ENCODE data around the gene FBP1.
"Not testable (repeated sequence)": the region's sequence is repeated elsewhere in the genome, so short reads cannot be mapped to it uniquely, and the experiment has no call there.

FBP1 gene

DNA sequence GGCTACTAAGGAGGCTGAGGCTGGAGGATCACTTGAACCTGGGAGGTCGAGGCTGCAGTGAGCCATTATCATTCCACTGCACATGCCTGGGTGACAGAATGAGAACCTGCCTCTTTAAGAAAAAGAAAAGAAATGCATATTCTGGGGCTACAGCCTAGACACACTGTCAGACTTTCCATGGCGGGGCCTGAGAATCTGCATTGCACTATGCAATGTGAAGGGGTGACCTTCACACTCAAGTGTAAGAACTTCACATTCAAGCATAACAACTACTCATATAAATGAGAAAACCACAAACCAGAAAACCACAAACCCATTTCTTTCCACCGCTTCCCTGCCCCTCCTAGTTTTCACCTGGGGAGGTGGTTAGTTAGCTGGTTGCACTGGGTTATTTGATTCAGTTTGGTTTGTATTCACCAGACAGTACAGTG lies 27.7 kb downstream of the FBP1 start:
- Mint-ChIP-seq H3K4me1 (no peaks in the 10 kb centered on the region), H3K27ac (no peak overlapping the region), H3K36me3 (peaks cover 1% of the 10 kb centered on the region), H3K4me3 (no peak overlapping the region), H3K9me3 (no peaks in the 10 kb centered on the region), H3K27me3 (peaks cover 21% of the 10 kb centered on the region)
- no peak for ATAC-seq

DNA sequence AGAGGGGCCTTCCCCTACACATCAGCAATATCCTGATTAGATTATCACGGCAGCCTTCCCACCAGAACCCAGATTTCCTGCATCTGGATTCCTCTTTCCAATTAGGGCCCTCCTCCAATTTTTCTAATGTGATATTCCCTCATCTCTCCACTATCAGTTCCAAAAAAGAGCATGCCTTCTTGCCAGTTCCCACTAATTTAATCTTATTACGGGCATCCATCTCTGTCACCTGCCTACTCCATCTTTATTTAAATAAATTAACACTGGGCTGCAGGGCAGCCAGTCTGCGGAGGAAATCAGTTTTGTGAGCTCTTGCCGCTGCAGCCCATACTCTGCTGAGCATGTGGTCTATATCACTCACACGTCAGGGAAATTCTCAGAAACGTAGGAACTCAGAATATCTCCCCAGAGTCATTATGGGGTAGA lies 29.1 kb downstream of the FBP1 start:
- Mint-ChIP-seq H3K4me1 (no peaks in the 10 kb centered on the region), H3K36me3 (no peaks in the 10 kb centered on the region), H3K27me3 (peaks cover 22% of the 10 kb centered on the region), H3K27ac (no peak overlapping the region), H3K4me3 (no peak overlapping the region), H3K9me3 (no peaks in the 10 kb centered on the region)
- no peak for ATAC-seq

DNA sequence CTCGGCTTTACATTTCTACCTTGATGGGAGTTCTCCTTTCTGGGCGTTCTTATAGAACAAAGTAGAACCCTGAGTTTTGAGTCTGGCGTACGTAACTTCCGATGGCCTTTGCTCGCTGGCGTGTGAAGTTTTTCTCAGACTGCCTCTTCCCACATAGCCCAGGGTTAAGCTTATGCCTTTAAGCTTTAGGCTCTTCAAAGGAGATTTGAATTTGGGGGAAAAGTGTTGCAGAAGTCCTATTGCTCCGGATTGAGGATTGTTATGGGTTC lies 32.0 kb downstream of the FBP1 start:
- Mint-ChIP-seq H3K27ac (no peak overlapping the region), H3K9me3 (no peaks in the 10 kb centered on the region), H3K4me1 (peaks cover 9% of the 10 kb centered on the region), H3K27me3 (peaks cover 22% of the 10 kb centered on the region), H3K4me3 (no peak overlapping the region), H3K36me3 (no peaks in the 10 kb centered on the region)
- no peak for ATAC-seq

DNA sequence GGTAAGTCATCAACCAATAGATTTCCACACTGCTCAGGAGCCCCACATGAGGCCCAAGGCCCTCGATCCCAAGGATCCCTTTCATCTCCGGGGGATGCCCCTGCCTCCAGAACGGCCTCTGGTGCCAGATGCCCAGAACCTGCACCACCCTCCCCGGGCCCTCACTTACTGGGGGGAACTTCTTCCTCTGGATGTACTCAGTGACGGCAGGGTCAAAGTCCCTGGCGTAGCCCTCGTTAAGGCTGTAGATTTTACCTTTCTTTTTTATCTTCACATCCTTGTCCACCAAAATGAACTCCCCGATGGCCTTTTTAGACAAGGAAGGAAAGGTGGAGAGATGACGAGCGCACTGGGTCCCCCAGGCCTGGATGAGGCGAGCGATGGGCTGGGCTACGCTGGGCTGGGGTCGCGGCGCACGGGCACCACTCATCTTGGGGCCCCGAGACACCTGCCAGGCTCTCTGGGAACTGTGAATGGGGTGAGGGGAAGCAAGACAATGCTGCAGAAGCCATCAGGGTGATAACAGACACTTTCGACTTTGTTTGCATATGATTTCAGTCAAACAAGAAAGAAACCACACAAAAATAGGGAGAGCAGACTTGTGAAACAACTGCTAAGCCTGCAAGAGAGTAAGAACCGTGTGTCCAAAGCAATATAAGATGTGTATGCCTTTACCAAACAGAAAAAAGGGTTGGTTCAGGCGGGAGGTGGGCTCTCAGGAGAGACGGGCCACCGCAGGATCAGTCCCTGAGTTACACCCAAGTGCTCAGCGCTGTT lies 32.5 kb downstream of the FBP1 start:
- Mint-ChIP-seq H3K27me3 (peaks cover 22% of the 10 kb centered on the region), H3K36me3 (no peaks in the 10 kb centered on the region), H3K27ac (no peak overlapping the region), H3K9me3 (no peaks in the 10 kb centered on the region), H3K4me1 (peaks cover 9% of the 10 kb centered on the region), H3K4me3 (no peak overlapping the region)
- no peak for ATAC-seq

DNA sequence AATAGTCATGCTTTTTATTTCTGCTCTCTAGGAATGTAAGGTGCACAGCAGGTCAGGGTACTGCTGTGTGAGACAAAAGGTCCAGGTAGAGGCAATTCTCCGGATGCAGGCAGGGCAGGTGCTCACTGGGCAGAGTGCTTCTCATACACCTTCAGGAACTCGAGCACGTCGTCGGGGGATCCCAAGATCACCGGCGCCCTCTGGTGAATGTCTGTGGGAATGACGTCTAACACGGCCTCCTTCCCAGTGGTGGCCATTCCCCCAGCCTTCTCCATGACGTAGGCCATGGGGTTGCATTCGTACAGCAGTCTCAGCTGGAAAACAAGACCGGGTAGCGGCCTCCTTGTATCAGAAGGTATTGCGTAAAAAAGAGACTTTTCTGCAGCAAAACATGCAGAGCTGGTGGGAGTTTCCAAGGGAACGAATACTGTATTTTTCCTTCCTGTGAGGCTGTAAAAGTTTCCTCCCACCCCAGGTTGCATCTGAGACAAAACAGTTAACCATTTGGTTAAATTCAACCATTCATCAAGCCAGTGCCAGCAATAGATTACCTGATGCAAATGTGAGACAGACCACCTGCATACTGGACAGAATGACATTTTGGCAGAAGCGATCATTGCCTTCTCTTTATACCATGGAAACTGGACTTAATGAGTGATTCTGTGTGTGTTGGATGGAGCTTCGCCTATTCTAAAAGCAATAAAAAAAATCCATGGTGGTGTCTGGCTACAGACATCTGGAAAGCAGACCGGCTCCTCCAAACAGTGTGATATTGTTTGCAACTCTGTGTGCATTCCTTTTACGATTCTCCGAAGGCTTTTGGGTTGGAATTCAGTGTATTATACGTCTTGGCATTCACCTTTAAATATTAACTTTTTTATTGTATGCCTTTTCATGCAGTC lies 35.8 kb downstream of the FBP1 start:
- Mint-ChIP-seq H3K36me3 (no peaks in the 10 kb centered on the region), H3K4me3 (no peak overlapping the region), H3K27me3 (peaks cover 12% of the 10 kb centered on the region), H3K9me3 (no peaks in the 10 kb centered on the region), H3K27ac (no peak overlapping the region), H3K4me1 (peaks cover 9% of the 10 kb centered on the region)
- ATAC-seq: peak; percentile 72

DNA sequence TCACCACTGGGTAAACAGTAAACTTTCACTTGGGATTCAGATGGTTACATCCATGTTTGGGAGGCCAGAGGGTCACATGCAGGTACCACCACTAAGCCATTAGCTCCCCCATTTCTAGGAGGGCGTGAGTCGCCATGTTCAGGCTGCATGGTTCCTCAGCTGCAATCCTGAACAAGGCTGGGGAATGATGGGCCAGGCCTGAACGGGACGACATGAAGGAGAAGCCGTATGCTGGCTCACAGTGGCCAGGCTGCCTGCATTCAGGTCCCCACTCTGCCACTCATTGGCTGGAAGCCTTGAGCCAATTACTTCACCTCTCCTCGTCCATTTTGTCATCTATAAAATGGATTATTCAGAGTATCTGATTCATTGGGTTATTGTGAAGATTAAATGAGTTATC lies 36.7 kb downstream of the FBP1 start:
- no peak for ATAC-seq
- H3K36me3 Mint-ChIP-seq: no peaks in the 10 kb centered on the region
- H3K9me3 Mint-ChIP-seq: no peaks in the 10 kb centered on the region
- no peak overlapping the region for H3K27ac Mint-ChIP-seq
- H3K4me1 Mint-ChIP-seq: peaks cover 9% of the 10 kb centered on the region
- no peak overlapping the region for H3K4me3 Mint-ChIP-seq
- peaks cover 11% of the 10 kb centered on the region for H3K27me3 Mint-ChIP-seq

DNA sequence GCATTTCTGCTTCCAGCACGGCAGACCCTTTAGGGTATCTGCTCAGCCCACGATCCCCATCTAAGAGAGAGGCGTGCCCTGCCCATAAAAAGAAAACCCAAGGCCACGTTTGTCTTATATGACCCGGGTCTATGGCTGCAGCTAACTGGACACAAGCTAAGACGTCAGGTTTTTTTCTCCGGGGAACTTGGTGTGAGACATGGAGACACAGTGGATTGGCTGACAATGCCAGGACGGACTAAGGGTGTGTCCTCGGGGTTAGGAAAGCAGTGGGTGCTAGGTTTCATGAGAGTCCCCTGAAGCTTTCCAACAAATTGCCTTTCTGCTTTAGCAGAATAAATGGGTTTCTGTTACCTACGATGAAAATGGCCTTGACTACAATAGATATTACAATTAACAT lies 38.6 kb downstream of the FBP1 start:
- no peaks in the 10 kb centered on the region for H3K27me3 Mint-ChIP-seq
- H3K4me1 Mint-ChIP-seq: peaks cover 9% of the 10 kb centered on the region
- no peak overlapping the region for H3K27ac Mint-ChIP-seq
- no peak overlapping the region for H3K4me3 Mint-ChIP-seq
- H3K9me3 Mint-ChIP-seq: no peaks in the 10 kb centered on the region
- H3K36me3 Mint-ChIP-seq: no peaks in the 10 kb centered on the region
- ATAC-seq: no peak

DNA sequence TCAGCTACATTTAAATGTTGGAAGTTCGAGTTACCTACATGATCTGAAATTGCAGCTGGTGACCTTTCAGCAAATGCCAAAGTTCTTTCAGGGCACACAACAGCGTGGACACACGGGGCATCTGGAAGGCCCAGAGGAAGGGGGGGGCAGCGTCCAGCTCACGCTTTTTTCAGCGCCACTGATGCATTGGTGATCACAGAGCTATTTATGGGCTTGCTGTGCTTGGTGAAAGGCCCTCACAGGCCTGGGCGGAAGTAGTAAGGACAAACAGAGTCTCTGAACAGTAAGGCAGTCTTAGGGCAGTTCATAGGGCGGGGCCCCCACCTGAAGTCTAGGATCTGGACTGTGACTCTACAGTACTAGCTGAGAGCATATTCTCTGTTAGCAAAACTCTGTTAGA lies 39.1 kb downstream of the FBP1 start:
- ATAC-seq: no peak
- no peaks in the 10 kb centered on the region for H3K9me3 Mint-ChIP-seq
- no peak overlapping the region for H3K4me3 Mint-ChIP-seq
- H3K27ac Mint-ChIP-seq: no peak overlapping the region
- H3K36me3 Mint-ChIP-seq: no peaks in the 10 kb centered on the region
- H3K4me1 Mint-ChIP-seq: peaks cover 9% of the 10 kb centered on the region
- peaks cover under 1% of the 10 kb centered on the region for H3K27me3 Mint-ChIP-seq

DNA sequence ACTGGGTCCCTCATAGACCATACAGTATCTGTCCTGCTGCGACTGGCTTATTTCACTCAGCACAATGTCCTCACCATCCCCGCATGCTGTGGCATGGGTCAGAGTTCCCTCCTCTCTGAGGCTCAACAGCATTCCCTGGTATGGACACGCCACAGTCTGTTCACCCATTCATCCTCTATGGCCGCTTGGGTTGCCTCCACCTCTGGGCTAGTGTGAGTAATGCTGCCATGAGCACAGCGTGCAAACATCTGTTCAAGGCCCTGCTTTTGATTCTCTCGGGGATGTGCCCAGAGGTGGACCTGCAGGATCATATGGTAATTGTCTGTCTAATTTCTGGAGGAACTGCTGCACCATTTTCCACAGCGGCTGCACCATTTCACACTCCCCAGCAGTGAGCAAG lies 40.2 kb downstream of the FBP1 start:
- no peaks in the 10 kb centered on the region for H3K36me3 Mint-ChIP-seq
- H3K4me3 Mint-ChIP-seq: no peak overlapping the region
- no peak overlapping the region for H3K27ac Mint-ChIP-seq
- no peaks in the 10 kb centered on the region for H3K9me3 Mint-ChIP-seq
- ATAC-seq: no peak
- H3K4me1 Mint-ChIP-seq: peaks cover 9% of the 10 kb centered on the region
- peaks cover 11% of the 10 kb centered on the region for H3K27me3 Mint-ChIP-seq

DNA sequence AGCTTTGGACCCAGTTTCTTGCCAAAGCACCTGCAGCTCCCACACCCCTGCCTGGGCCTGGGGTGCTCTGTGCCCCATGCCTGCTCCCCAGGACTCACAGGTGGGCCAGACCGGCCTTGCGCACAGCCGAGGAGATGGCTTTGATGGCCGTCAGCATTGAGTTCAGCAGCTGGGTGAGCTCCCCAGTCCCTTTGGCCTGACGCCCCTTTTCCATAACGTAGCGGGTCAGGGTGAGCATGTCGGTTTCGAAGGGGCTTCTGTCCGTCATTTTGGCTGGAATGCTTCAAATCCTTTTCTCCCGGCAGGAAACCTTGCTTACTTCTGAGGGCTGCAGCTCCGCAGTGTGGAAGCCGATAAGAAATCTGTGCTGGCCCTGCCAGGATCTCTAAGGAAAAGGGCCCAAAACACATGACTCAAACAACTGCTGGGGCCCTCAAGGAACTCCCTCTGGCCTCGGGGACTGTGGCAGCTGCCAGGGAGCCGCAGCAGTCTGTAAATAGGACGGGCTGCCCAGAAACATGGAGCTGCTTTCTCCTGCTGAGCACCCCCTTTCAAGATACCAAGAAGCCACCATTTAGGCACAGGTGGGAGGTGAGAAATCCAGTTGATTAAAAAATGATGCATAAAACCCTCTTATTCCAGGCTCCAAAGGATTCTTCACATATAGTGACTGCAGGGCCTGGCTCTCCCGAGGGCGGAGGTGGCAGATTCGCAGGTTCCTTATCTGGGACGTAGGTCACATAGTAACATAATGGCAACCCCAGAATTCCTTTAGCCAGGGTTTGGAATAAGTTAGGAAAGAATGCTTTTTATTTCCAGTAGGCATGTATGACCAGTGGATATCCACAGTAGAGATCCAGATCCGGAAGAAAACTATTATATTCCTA lies 45.6 kb downstream of the FBP1 start, which contains the start of gene FBP2:
TSS of gene FBP2 (minus strand) at position 366 of the 887 bp plus-strand sequence. CDS start at position 268, 98 bp downstream.
- H3K4me1 Mint-ChIP-seq: no peaks in the 10 kb centered on the region
- no peaks in the 10 kb centered on the region for H3K36me3 Mint-ChIP-seq
- H3K27ac Mint-ChIP-seq: no peak within 1 kb of the TSS
- peaks cover 21% of the 10 kb centered on the region for H3K27me3 Mint-ChIP-seq
- H3K9me3 Mint-ChIP-seq: no peaks in the 10 kb centered on the region
- H3K4me3 Mint-ChIP-seq: no peak within 1 kb of the TSS
- ATAC-seq: no peak

DNA sequence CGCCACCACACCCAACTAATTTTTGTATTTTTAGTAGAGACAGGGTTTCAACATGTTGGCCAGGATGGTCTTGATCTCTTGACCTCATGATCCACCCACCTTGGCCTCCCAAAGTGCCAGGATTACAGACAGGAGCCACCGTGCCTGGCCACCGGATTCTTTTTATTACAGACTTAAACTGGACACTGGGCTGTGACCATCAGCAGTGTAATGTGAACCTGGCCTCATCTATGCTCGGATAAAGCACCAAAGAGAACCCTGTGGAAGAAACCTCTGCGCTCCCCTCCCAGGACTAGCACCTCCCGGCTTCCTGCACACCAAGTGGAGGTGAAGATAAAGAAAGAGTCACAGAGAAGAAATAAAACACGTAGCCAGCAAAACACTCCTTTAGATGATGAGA lies 46.6 kb downstream of the FBP1 start:
- H3K27me3 Mint-ChIP-seq: peaks cover 31% of the 10 kb centered on the region
- not testable (repeated sequence) for H3K36me3 Mint-ChIP-seq, H3K4me1 Mint-ChIP-seq, H3K4me3 Mint-ChIP-seq, H3K9me3 Mint-ChIP-seq, H3K27ac Mint-ChIP-seq, ATAC-seq

DNA sequence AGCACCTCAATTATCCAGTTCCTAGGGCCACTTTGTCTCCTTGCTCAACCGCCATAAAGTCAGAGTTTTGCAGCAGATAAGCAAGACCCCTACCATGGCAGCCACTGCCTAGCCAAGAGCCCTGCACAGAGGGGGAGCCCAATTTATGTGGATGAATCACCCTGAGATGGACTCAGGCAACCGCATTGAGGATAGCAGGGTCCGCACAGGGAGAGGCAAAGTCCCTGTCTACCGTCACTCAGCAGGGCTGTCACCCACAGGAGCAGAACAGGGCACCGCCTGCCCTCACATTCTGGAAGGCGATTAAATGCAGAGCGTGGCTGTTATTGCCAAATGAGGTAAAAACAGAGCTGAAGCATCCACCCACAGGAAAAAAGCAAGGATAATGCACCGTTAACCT lies 47.4 kb downstream of the FBP1 start:
- H3K36me3 Mint-ChIP-seq: no peaks in the 10 kb centered on the region
- no peak for ATAC-seq
- H3K4me1 Mint-ChIP-seq: peaks cover 1% of the 10 kb centered on the region
- no peak overlapping the region for H3K27ac Mint-ChIP-seq
- peaks cover 38% of the 10 kb centered on the region for H3K27me3 Mint-ChIP-seq
- H3K4me3 Mint-ChIP-seq: no peak overlapping the region
- H3K9me3 Mint-ChIP-seq: no peaks in the 10 kb centered on the region

DNA sequence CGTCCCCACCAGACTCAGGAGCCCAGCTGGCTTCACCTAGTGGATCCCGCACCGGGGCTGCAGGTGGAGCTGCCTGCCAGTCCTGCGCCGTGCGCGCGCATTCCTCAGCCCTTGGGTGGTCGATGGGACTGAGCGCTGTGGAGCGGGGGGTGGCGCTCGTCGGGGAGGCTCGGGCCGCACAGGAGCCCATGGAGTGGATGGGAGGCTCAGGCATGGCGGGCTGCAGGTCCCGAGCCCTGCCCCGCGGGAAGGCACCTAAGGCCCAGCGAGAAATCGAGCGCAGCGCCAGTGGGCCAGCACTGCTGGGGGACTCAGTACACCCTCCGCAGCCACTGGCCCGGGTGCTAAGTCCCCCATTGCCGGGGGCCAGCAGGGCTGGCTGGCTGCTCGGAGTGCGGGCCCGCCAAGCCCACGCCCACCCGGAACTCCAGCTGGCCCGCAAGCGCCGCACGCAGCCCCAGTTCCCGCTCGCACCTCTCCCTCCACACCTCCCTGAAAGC lies 48.2 kb downstream of the FBP1 start:
- H3K9me3 Mint-ChIP-seq, H3K27ac Mint-ChIP-seq, H3K4me1 Mint-ChIP-seq, H3K36me3 Mint-ChIP-seq, ATAC-seq, H3K4me3 Mint-ChIP-seq: not testable (repeated sequence)
- H3K27me3 Mint-ChIP-seq: peaks cover 38% of the 10 kb centered on the region

DNA sequence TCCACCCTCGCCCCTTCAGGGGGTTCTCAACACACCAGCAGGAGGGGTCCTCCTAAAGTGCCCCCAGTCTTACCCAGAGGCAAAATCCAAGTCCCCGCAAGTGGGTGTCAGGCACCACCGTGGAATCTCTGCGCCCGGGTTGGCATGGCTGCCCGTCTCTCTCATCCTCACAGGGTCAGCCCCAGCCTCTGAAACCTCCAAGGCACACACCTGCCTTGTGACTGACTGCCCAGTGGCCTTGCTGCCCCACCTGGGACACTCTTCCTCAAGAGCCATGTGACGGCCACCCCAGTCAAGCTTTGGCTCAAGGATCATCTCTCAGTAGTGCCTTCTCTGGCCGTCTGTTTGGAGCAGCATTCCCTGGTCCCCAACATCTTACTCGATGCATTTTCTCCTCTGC lies 50.6 kb downstream of the FBP1 start:
- H3K9me3 Mint-ChIP-seq: no peaks in the 10 kb centered on the region
- peaks cover 28% of the 10 kb centered on the region for H3K27me3 Mint-ChIP-seq
- H3K4me1 Mint-ChIP-seq: peaks cover 6% of the 10 kb centered on the region
- ATAC-seq: no peak
- H3K36me3 Mint-ChIP-seq: no peaks in the 10 kb centered on the region
- no peak overlapping the region for H3K4me3 Mint-ChIP-seq
- no peak overlapping the region for H3K27ac Mint-ChIP-seq

DNA sequence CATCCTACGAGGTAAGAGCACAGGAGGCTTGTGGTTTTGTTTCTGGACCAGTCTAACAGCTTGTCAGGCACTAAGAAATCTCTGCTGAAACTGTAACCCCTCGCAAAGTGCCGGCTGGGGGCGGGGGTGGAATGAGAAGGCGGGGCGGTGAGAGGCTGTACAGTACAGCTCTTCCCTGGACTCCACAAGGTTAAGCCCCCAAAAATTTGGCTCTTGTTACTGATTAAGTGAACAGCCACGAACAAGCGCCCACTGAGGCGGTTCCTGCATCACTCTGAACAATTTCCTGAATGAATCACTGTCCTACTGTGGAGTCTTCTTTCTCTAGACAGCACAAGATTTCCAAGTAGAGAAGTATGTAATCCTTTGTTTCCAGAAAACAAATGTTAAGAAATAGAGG lies 52.5 kb downstream of the FBP1 start:
- Mint-ChIP-seq H3K27ac (no peak overlapping the region), H3K27me3 (peaks cover 28% of the 10 kb centered on the region), H3K4me3 (no peak overlapping the region)

More for the DNA sequence above, 52.5 kb downstream of the FBP1 start:
- H3K4me1 Mint-ChIP-seq: peaks cover 6% of the 10 kb centered on the region
- no peaks in the 10 kb centered on the region for H3K9me3 Mint-ChIP-seq
- no peaks in the 10 kb centered on the region for H3K36me3 Mint-ChIP-seq
- ATAC-seq: no peak

All from stimulated activated memory B cell treated with anti-CD40 and anti-IgM and Interleukin-4, amounts not matched to agents 10 μg/mL and 1 μg/mL and 100 μg/mL, for 72 hours (primary cell).